ENCODE results near the gene STBD1.

DNA sequence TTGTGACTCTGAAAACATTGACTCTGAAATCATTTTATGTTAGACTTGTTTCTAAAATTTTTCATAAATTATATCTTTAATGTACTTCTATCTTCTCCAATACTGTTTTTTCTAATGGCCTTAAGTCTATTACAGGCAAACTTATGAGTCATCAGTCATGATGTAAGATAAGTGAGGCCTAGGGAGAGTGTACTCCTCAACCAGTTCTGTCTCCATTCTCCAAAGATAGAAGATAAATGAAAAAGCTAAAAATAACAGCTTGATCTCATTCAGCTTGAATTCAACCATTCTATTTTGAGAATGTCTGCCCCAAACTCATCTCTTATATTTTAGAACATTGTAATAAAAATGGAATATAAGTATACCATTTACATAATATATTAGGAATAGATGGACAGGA is 34.5 kb downstream of the STBD1 start:
- TF ChIP-seq, protein P1, sequence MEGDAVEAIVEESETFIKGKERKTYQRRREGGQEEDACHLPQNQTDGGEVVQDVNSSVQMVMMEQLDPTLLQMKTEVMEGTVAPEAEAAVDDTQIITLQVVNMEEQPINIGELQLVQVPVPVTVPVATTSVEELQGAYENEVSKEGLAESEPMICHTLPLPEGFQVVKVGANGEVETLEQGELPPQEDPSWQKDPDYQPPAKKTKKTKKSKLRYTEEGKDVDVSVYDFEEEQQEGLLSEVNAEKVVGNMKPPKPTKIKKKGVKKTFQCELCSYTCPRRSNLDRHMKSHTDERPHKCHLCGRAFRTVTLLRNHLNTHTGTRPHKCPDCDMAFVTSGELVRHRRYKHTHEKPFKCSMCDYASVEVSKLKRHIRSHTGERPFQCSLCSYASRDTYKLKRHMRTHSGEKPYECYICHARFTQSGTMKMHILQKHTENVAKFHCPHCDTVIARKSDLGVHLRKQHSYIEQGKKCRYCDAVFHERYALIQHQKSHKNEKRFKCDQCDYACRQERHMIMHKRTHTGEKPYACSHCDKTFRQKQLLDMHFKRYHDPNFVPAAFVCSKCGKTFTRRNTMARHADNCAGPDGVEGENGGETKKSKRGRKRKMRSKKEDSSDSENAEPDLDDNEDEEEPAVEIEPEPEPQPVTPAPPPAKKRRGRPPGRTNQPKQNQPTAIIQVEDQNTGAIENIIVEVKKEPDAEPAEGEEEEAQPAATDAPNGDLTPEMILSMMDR (IDR thresholded peaks at IDR 0.05) = no peak
- no peak for TF ChIP-seq POLR2A (IDR thresholded peaks at IDR 0.05; ENCODE audit: low read depth)
